Tibial nerve (tissue), 4 donors: ENCODE measurements around the gene DNAJC1.

Experiments
- CTCF ChIP-seq, 5 experiments: fragments of 200-600 bp in 3 of 5; fragments of 450-650 bp in 2 of 5; sonication (generic) in 3 of 5; IDR thresholded peaks; one replicate each; pipeline ENCODE4 v1.5.1; 2016 to 2019; ENCODE audit warnings: antibody characterized with exemption in 5 of 5, mild to moderate bottlenecking in 3 of 5, moderate library complexity in 2 of 5
- EP300 ChIP-seq, 2 donors: sonication (generic); formaldehyde crosslinking; IDR thresholded peaks; one replicate each; pipeline ENCODE4 v1.6.1; 2017; ENCODE audit warnings: antibody characterized with exemption in 2 of 2, mild to moderate bottlenecking in 1 of 2
- POLR2A ChIP-seq, 2 donors: fragments of 450-650 bp; IDR thresholded peaks; one replicate each; pipeline ENCODE4 v1.6.1; 2017; ENCODE audit warnings: antibody characterized with exemption in 2 of 2, mild to moderate bottlenecking in 2 of 2, moderate library complexity in 2 of 2

GRCh38 chr10:21749788-21750187 lies 253.7 kb downstream of the DNAJC1 start:
- no peak for TF ChIP-seq EP300 (IDR thresholded peaks at IDR 0.05)
- no peak for TF ChIP-seq POLR2A (IDR thresholded peaks at IDR 0.05)
- TF ChIP-seq CTCF (IDR thresholded peaks at IDR 0.05), result no peak
